Activated T-helper 1 cell treated with anti-CD3 and anti-CD28 coated beads, Interleukin-12 subunit alpha, Interleukin-12 subunit beta, Interleukin-2, Interleukin-4 antibody, amounts not matched to agents 30 ng/mL and 10 ng/mL and 1 ng/mL, durations not matched to agents 14 hours and 24 hours and 36 hours (primary cell): Measurements from ENCODE around the gene MYL4. TPM values are rescaled to one million over a fixed set of nuclear protein-coding genes. Genes with fewer than 3 reads are reported as not detected.
"Not testable (repeated sequence)": the region's sequence is repeated elsewhere in the genome, so short reads cannot be mapped to it uniquely, and the experiment has no call there.

Experiments used
- DNase-seq: peaks from one replicate; pipeline ENCODE4 v3.0.0; 2021; ENCODE audit warnings: low spot score
- H3K27ac Mint-ChIP-seq: one replicate; pipeline ENCODE4 v1.8.0; 2021; ENCODE audit warnings: mild to moderate bottlenecking, mixed read lengths
- H3K27me3 Mint-ChIP-seq: one replicate; pipeline ENCODE4 v1.8.0; 2022; ENCODE audit warnings: mild to moderate bottlenecking, moderate library complexity, mixed read lengths; ENCODE audit not compliant: insufficient read depth
- H3K36me3 Mint-ChIP-seq: one replicate; pipeline ENCODE4 v1.8.0; 2021; ENCODE audit warnings: low read depth, mixed read lengths
- H3K4me1 Mint-ChIP-seq: one replicate; pipeline ENCODE4 v1.8.0; 2021; ENCODE audit warnings: low read depth, mixed read lengths
- H3K4me3 Mint-ChIP-seq: one replicate; pipeline ENCODE4 v1.8.0; 2021; ENCODE audit warnings: mild to moderate bottlenecking, moderate library complexity, mixed read lengths
- H3K9me3 Mint-ChIP-seq: one replicate; pipeline ENCODE4 v1.8.0; 2021; ENCODE audit warnings: mixed read lengths
- intact Hi-C: fragments of 100-400 bp; cut with micrococcal nuclease; formaldehyde crosslinking; loops from one replicate; pipeline ENCODE4 v1.15.1; 2024
- total RNA-seq: library from RNA; stranded (reverse); gene quantifications from 2 replicates; pipeline ENCODE4 v1.2.3, GENCODE V29; 2022

The MYL4 gene
- total RNA-seq, 1 donor from 2014 or later, result not detected

DNA sequence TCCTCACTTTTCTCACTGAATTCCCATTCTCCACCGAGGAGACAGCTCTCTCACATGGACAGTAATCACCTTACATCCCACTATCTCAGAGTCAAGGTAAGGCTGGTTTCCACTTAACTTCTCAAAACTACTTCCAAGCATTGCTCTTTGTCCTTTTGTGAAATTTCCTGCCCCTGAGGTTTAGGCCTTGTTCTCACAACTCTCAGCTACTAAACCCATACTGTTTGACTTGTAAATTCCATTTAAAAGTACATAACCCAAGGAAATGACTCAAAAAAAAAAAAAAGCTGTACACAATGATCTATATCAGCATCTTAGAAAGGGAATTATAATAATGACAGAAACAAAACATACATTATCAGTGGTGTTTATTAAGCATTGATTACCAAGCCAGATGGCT lies 28.8 kb upstream of the MYL4 start:
- Mint-ChIP-seq H3K27ac (no peak overlapping the region), H3K36me3 (peaks cover 25% of the 10 kb centered on the region), H3K9me3 (no peaks in the 10 kb centered on the region), H3K4me1 (peaks cover 48% of the 10 kb centered on the region), H3K4me3 (no peak overlapping the region), H3K27me3 (no peaks in the 10 kb centered on the region)
- DNase-seq, result no peak
- intact Hi-C loops, result loop anchor here (10.0 kb wide), 1 partner anchor 256 kb away; the partner anchor contains the start of gene GOSR2

DNA sequence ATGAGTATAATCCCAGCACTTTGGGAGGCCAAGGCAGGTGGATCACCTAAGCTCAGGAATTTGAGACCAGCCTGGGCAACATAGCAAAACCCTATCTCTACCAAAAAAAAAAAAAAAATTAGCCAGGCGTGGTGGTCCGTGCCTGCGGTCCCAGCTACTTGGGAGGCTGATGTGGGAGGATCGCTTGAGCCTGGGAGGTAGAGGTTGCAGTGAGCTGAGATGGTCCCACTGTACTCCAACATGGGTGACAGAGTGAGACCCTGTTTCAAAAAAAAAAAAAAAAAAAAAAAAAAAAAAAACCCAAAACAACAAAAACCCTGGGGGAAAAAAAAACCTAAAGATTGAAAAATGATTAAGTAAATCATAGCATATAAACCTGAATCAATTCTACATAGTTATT lies 28.2 kb upstream of the MYL4 start:
- not testable (repeated sequence) for DNase-seq, H3K9me3 Mint-ChIP-seq, H3K27me3 Mint-ChIP-seq, H3K27ac Mint-ChIP-seq, H3K4me3 Mint-ChIP-seq
- intact Hi-C loops, result loop anchor here (10.0 kb wide), 1 partner anchor 256 kb away; the partner anchor contains the start of gene GOSR2
- peaks cover 25% of the 10 kb centered on the region for H3K36me3 Mint-ChIP-seq
- H3K4me1 Mint-ChIP-seq, result peaks cover 51% of the 10 kb centered on the region

DNA sequence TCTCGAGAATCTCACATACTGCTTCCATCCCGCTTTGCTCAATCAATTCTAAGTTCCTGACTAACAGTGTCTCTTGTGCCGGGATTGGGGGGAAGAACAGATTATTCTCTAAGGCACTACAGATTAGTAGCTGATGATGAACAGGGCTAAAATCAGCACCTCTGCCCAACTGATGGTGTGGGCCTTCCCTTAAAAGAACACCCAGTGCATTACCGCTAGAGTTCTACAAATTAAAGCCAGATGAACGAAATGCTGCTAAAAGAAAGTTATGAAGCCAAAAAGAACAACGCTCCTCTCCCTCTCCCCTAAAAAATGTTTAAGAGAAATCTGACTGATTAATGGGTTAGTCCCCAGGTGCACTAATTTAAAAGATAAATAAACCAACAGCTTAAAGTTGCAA lies 24.5 kb upstream of the MYL4 start:
- H3K4me3 Mint-ChIP-seq, result no peak overlapping the region
- peaks cover 24% of the 10 kb centered on the region for H3K36me3 Mint-ChIP-seq
- no peak overlapping the region for H3K27ac Mint-ChIP-seq
- no peaks in the 10 kb centered on the region for H3K27me3 Mint-ChIP-seq
- intact Hi-C loops, result loop anchor here (10.0 kb wide), 1 partner anchor 260 kb away; the partner anchor contains the start of gene GOSR2
- H3K4me1 Mint-ChIP-seq, result peaks cover 59% of the 10 kb centered on the region
- DNase-seq, result no peak
- H3K9me3 Mint-ChIP-seq, result no peaks in the 10 kb centered on the region

DNA sequence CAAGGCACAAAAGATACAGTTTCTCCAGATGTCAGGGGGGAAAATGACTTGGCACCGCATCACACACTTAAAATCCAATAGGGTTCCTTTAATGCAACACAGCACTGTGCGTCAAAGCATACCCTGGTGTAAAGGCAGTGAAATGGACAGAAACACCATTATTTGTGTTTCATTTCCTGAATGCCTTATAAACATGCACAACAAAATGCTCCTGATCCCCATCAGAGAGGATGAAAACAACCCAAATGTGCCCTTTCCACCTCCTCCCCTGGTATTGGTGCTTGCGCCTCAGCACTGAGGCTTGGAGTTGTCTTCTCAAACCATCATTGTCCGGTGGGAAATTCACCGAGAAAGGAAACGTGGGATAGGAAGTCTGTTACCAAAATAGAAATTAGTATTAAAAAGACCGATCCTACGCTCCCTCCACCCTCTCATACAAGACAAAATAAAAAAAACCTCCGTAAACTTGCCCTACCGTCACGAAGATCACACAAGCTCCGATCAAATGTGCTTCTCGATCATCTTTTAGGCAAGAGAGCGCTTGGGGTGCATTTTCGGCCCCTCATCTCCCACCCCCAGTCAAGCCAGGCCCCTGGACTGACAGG lies 20.8 kb upstream of the MYL4 start:
- intact Hi-C loops, result loop anchor here (10.0 kb wide), 1 partner anchor 264 kb away; the partner anchor contains the start of gene GOSR2
- Mint-ChIP-seq H3K36me3 (peaks cover 14% of the 10 kb centered on the region), H3K27me3 (no peaks in the 10 kb centered on the region), H3K27ac (peak overlapping the region; percentile 97), H3K4me3 (peak overlapping the region; percentile 98), H3K4me1 (peaks cover 53% of the 10 kb centered on the region), H3K9me3 (no peaks in the 10 kb centered on the region)
- peak; percentile 5 for DNase-seq

DNA sequence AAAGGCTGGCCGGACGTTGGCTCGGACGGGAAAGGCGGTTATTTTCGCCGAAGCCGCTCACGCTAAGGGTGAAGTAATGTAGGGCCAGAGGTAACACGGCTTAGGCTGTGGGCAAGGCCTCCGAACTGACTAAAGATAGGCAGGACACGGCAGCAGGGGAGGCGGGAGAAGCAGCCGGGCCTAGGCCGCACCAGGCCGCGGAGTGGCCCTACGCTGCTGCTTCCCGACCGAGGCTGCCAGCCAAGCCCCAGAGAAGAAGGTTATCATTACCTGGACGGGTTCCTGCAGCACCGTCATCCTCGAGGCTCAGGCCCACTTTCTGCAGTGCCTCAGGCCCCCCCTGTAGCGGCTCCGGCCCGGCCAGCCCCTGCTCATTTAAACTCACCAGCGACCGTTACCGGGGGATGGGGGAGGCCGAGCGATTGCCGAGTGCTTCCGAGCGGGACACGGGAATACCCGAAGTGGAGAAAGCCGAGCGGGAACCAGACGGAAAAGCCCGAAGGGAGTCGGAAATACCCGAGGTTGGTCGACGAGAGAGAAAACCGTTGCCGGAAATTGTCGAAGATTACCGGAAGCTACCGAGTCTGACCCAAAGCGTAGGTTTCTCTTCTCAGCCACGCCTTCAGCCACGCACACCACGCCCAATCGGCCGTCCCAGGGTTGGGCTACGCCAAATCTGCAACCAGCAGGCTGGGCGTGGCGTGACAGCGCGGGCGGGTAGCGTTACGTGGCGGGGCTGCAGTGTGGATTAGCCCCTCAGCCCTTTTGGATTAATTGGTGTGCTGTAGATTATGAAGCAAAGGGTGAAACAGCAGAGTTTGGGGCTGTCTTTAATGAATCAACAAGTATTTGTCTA lies 20.0 kb upstream of the MYL4 start, which contains the start of gene CDC27:
Gene CDC27 (minus strand): TSS at position 420 of the 856 bp plus-strand sequence. CDS start 123 bp downstream, at position 297.
- Mint-ChIP-seq H3K36me3 (peaks cover 13% of the 10 kb centered on the region), H3K9me3 (no peaks in the 10 kb centered on the region), H3K27me3 (peaks cover 2% of the 10 kb centered on the region), H3K4me3 (peak within 1 kb of the TSS; percentile 98), H3K27ac (peak within 1 kb of the TSS; percentile 97), H3K4me1 (peaks cover 46% of the 10 kb centered on the region)
- peak; percentile 100 for DNase-seq
- intact Hi-C loops, result loop anchor here (1.0 to 10.0 kb wide), 2 partner anchors 16 to 264 kb away; partner anchors contain the start of gene GOSR2

DNA sequence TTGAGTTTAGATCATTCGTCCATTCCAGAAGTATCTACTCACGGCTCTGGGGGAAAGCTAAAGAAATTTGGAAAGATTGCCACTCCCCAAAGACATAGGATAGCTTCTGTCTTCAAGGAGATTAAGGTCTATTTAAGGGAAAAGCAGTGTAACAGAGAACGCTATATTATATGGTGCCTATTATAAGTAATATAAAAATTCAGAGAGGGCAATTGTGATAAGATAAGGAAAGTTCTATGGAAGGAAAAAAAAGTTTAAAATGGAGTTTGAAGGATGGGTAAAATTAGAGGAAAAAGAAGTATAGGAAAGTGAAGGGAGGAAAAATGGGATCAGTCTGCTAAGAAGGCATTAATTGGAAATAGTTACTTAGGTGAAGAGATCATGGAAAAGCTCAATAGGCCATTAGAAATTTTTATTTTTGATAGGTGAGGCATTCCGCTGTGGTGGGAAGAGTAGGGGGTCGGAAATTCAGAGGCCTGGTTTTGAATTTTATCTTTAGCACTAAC lies 19.4 kb upstream of the MYL4 start:
- H3K4me3 Mint-ChIP-seq, result peak overlapping the region; percentile 98
- H3K9me3 Mint-ChIP-seq, result no peaks in the 10 kb centered on the region
- intact Hi-C loops, result loop anchor here (1.0 to 10.0 kb wide), 2 partner anchors 16 to 265 kb away; partner anchors contain the start of gene GOSR2
- H3K27me3 Mint-ChIP-seq, result peaks cover 2% of the 10 kb centered on the region
- peaks cover 39% of the 10 kb centered on the region for H3K4me1 Mint-ChIP-seq
- H3K36me3 Mint-ChIP-seq, result peaks cover 11% of the 10 kb centered on the region
- no peak for DNase-seq
- peak overlapping the region; percentile 97 for H3K27ac Mint-ChIP-seq

DNA sequence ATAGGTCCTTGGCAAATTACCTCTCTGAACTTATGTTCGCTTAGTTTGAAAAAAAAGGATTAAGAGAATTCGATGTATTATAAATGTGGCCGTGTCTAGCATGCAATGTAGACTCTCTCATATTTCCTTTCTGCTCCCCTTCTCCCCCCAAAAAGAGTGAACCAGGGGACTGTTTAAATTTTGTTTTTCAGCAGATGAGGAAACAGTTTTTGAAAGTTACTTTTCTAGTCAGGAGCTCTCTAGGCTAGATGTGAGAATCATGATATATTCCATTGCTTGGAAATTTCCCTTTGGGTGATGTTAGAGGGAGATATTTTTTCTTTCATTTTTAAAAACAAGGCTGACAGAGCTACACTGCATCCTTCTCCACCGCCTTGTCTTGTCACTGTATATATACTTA lies 18.9 kb upstream of the MYL4 start:
- Mint-ChIP-seq H3K4me1 (peaks cover 38% of the 10 kb centered on the region), H3K27ac (no peak overlapping the region), H3K27me3 (peaks cover 2% of the 10 kb centered on the region), H3K4me3 (peak overlapping the region; percentile 98), H3K9me3 (no peaks in the 10 kb centered on the region), H3K36me3 (peaks cover 11% of the 10 kb centered on the region)
- DNase-seq, result no peak
- intact Hi-C loops, result no loop called here

DNA sequence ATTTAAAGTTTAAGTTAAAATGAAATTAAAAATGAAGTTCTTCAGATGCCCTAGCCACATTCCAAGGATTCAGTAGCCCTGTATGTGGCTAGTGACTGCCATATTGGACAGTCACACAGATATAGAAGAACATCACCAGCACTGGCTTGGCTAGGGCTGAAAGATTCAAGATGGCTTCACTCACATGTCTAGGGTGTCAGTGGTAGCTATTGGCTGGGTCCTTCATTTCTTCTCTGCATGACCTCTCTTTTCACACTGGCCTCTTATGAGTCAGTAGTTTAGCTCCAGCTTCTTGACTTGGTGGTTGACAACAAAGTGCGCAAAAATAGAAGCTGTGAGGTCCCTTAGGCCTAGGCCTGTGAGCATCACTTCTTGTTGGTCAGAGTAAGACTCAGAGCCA lies 18.4 kb upstream of the MYL4 start:
- Mint-ChIP-seq H3K4me3 (no peak overlapping the region), H3K9me3 (no peaks in the 10 kb centered on the region), H3K27me3 (peaks cover 5% of the 10 kb centered on the region), H3K36me3 (peaks cover 11% of the 10 kb centered on the region), H3K4me1 (peaks cover 37% of the 10 kb centered on the region), H3K27ac (no peak overlapping the region)
- intact Hi-C loops, result no loop called here
- no peak for DNase-seq

DNA sequence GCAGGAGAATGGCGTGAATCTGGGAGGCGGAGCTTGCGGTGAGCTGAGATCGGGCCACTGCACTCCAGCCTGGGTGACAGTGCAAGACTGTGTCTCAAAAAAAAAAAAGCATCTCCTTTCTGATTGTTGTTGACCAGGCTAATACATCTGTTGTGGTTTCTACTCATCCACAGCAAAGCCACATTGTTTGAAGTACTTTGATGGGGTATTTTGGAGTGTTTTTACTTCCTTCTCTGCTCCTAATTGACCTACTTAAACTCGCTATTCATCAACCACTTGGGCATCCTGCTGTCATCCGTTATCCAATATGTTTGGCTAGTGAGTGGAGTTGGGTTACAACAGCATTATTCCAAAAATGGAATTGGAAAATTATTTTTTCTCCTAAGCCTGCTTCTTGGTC lies 16.6 kb upstream of the MYL4 start:
- H3K27ac Mint-ChIP-seq, result no peak overlapping the region

DNA sequence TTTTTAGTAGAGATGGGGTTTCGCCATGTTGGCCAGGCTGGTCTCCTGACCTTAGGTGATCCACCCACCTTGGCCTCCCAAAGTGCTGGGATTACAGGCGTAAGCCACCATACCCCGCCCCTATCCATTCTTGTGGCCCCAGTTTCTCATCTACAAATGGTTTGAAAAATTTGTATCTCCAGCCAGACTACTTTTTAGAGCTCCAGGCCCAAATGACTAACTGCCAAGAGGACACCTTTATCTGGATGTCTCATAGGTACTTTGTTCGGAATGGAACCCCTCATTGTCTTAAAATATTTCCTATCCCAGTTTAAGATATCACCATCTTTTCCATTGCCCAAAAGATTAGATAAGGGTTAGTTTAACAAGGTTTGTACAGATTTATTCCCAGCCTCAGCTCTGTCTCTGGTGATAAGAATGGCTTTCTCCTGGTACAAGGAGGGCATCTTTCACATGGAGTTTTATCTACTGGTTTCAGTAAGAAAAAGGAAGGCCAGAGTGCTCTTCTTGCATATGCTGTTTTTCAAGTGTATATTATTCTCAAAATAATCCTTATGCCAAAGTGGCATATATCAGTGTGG lies 15.1 kb upstream of the MYL4 start:
- Mint-ChIP-seq H3K27me3 (peaks cover 9% of the 10 kb centered on the region), H3K9me3 (no peaks in the 10 kb centered on the region), H3K27ac (no peak overlapping the region), H3K36me3 (no peaks in the 10 kb centered on the region), H3K4me1 (peaks cover 20% of the 10 kb centered on the region), H3K4me3 (no peak overlapping the region)
- intact Hi-C loops, result no loop called here
- DNase-seq, result no peak

More for the DNA sequence above, 16.6 kb upstream of the MYL4 start:
- DNase-seq, result no peak
- intact Hi-C loops, result no loop called here
- no peaks in the 10 kb centered on the region for H3K9me3 Mint-ChIP-seq
- H3K27me3 Mint-ChIP-seq, result peaks cover 5% of the 10 kb centered on the region
- H3K4me3 Mint-ChIP-seq, result no peak overlapping the region
- H3K4me1 Mint-ChIP-seq, result peaks cover 26% of the 10 kb centered on the region
- H3K36me3 Mint-ChIP-seq, result peaks cover 6% of the 10 kb centered on the region

DNA sequence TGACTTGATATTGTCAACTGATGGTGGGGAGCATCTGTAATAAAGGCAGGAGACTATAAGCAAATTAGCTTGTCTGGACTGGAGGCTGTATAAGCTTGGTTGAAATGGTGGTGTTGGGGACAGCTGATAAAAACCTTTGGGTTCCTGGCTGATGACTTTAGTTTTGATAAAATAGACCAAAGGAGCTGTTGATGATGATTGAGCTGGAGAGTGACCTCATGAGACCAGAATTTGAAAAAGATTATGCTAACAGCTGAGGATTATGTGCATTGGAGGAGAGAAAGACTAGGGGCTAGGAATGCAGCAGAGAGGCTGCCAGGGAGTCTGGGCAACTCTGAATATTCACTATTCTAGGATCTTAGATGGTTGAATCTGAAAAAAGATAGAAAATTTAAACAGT lies 11.3 kb upstream of the MYL4 start:
- Mint-ChIP-seq H3K9me3 (no peaks in the 10 kb centered on the region), H3K4me1 (peaks cover 17% of the 10 kb centered on the region), H3K36me3 (no peaks in the 10 kb centered on the region), H3K27me3 (peaks cover 9% of the 10 kb centered on the region), H3K4me3 (no peak overlapping the region), H3K27ac (no peak overlapping the region)
- intact Hi-C loops, result no loop called here
- DNase-seq, result no peak

DNA sequence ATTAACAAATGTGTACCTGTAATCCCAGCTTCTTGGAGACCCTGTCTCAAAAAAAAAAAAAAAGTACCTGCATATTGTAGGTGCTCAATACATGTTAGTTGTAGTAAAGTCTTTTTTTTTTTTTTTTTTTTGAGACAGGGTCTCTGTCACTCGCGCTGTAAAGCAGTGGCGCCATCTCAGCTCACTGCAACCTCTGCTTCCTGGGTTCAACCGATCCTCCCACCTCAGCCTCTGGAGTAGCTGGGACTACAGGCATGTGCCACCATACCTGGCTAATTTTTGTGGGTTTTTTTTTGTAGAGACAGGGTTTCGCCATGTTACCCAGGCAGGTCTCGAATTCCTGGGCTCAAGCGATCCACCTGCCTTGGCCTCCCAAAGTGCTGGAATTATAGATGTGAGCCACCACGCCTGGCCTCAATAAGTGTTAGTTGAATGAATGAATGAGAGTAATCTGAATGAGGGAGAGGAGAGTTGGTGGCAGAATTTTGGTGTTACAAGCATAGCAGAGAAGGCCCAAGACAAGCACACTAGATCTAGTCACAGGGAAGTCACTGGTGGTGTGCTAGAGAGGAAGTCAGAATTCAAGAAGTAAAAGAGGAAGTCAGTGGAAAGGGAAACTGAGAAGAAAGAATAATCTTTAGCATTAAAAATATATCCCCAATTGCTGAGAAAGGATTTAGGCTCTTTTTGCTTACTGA lies 9.4 kb upstream of the MYL4 start:
- Mint-ChIP-seq H3K4me3 (no peak overlapping the region), H3K27me3 (peaks cover 7% of the 10 kb centered on the region), H3K27ac (peak overlapping the region; percentile 2), H3K4me1 (peaks cover 28% of the 10 kb centered on the region), H3K36me3 (no peaks in the 10 kb centered on the region), H3K9me3 (no peaks in the 10 kb centered on the region)
- intact Hi-C loops, result no loop called here
- no peak for DNase-seq
